Natural killer cell (primary cell): ENCODE results near the gene PDE6A. TPM values are rescaled to one million over a fixed set of nuclear protein-coding genes. Genes with fewer than 3 reads are reported as not detected.

Experiments
- ATAC-seq, 3 donors: fragments of 150-1000 bp in 2 of 3; fragments of 200-7000 bp in 1 of 3; cut with Tn5 transposase; 1 replicate in 1 of 3; 2 replicates in 2 of 3; pipeline ENCODE4 v1.10.0; 2021; ENCODE audit warnings: mild to moderate bottlenecking in 2 of 3, moderate library complexity in 2 of 3
- DNase-seq, 2 donors: peaks; one replicate each; pipeline versions ENCODE4 v3.0.0 to v3.0.0-alpha.2; 2013 to 2021; ENCODE audit warnings: mixed read lengths in 1 of 2
- H3K27ac ChIP-seq: one replicate; pipeline ENCODE4 v1.5.1; 2013; ENCODE audit warnings: mild to moderate bottlenecking, low read length
- H3K27me3 ChIP-seq: one replicate; pipeline ENCODE4 v1.6.1; 2013; ENCODE audit warnings: low read length; ENCODE audit not compliant: control insufficient read depth, insufficient read depth
- H3K36me3 ChIP-seq: one replicate; pipeline ENCODE4 v1.6.1; 2013; ENCODE audit warnings: low read length; ENCODE audit not compliant: control insufficient read depth, insufficient read depth
- H3K4me1 ChIP-seq: one replicate; pipeline ENCODE4 v1.6.1; 2013; ENCODE audit warnings: low read length; ENCODE audit not compliant: control insufficient read depth, insufficient read depth
- H3K4me3 ChIP-seq: one replicate; pipeline ENCODE4 v1.5.1; 2013; ENCODE audit warnings: low read length
- H3K9me3 ChIP-seq: one replicate; pipeline ENCODE4 v1.6.1; 2013; ENCODE audit warnings: low read length; ENCODE audit not compliant: control insufficient read depth, insufficient read depth
- H3K27ac Mint-ChIP-seq, 2 donors: one replicate each; pipeline ENCODE4 v1.8.0; 2022; ENCODE audit warnings: mild to moderate bottlenecking in 2 of 2, mixed read lengths in 2 of 2, moderate library complexity in 1 of 2
- H3K27me3 Mint-ChIP-seq, 2 donors: one replicate each; pipeline ENCODE4 v1.8.0; 2022; ENCODE audit warnings: low read depth in 2 of 2, mixed read lengths in 2 of 2
- H3K36me3 Mint-ChIP-seq: one replicate; pipeline ENCODE4 v1.8.0; 2022; ENCODE audit warnings: mixed read lengths
- H3K4me1 Mint-ChIP-seq, 2 donors: one replicate each; pipeline ENCODE4 v1.8.0; 2022; ENCODE audit warnings: mixed read lengths in 2 of 2
- H3K4me3 Mint-ChIP-seq: one replicate; pipeline ENCODE4 v1.8.0; 2022; ENCODE audit warnings: mild to moderate bottlenecking, moderate library complexity, mixed read lengths
- H3K9me3 Mint-ChIP-seq, 2 donors: one replicate each; pipeline ENCODE4 v1.8.0; 2022; ENCODE audit warnings: mixed read lengths in 2 of 2
- WGBS: methylation state at CpG from one replicate; pipeline ENCODE4 v1.1.7; 2013; ENCODE audit warnings: missing lambda C conversion rate; ENCODE audit not compliant: insufficient coverage; 5-methylcytosine and 5-hydroxymethylcytosine counted together
- intact Hi-C: fragments of 100-400 bp; cut with micrococcal nuclease; formaldehyde crosslinking; loops from one replicate; pipeline ENCODE4 v1.14.2; 2022
- total RNA-seq, 4 donors: library from RNA; stranded (reverse); fragments of 120-200 nt in 1 of 4; gene quantifications; one replicate each; pipeline versions ENCODE4 v1.2.3 to v1.2.4, GENCODE V29; 2013 to 2022
- TF ChIP-seq, protein P1 (sequence below): fragments of 200-600 bp; IDR thresholded peaks from one replicate; pipeline ENCODE4 v1.8.0; 2022; ENCODE audit warnings: antibody characterized with exemption

The PDE6A gene
- total RNA-seq, 3 donors from 2014 or later (not counting 1 experiment from before 2014, with no cell fraction given), result not detected

DNA sequence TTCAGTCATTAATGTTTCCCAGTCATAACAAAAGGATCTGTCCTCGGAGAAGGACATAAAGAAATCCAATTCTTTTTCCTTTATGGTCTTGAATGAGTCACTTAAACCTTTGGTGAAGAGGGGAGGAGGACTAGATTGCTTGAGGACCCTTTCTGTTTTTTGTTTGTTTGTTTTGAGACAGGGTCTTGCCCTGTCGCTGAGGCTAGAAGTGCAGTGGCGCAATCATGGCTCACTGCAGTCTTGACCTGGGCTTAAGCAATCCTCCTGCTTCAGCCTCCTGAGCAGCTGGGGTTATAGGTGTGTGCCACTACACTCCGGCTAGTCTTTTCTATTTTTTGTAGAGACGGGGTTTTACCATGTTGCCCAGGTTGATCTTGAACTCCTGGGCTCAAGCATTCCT lies 43.5 kb upstream of the PDE6A start:
- H3K27me3 ChIP-seq, result no peaks in the 10 kb centered on the region
- TF ChIP-seq, protein P1, sequence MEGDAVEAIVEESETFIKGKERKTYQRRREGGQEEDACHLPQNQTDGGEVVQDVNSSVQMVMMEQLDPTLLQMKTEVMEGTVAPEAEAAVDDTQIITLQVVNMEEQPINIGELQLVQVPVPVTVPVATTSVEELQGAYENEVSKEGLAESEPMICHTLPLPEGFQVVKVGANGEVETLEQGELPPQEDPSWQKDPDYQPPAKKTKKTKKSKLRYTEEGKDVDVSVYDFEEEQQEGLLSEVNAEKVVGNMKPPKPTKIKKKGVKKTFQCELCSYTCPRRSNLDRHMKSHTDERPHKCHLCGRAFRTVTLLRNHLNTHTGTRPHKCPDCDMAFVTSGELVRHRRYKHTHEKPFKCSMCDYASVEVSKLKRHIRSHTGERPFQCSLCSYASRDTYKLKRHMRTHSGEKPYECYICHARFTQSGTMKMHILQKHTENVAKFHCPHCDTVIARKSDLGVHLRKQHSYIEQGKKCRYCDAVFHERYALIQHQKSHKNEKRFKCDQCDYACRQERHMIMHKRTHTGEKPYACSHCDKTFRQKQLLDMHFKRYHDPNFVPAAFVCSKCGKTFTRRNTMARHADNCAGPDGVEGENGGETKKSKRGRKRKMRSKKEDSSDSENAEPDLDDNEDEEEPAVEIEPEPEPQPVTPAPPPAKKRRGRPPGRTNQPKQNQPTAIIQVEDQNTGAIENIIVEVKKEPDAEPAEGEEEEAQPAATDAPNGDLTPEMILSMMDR, result no peak
- no peak overlapping the region for H3K4me3 ChIP-seq
- ATAC-seq (no peak), DNase-seq (no peak)
- Mint-ChIP-seq H3K9me3 (no peaks in the 10 kb centered on the region), H3K4me3 (no peak overlapping the region), H3K27me3 (no peaks in the 10 kb centered on the region), H3K36me3 (no peaks in the 10 kb centered on the region), H3K4me1 (no peaks in the 10 kb centered on the region), H3K27ac (no peak overlapping the region)
- over 99% methylated on average over 5 of the region's 5 CpGs for WGBS
- no peaks in the 10 kb centered on the region for H3K36me3 ChIP-seq
- no peak overlapping the region for H3K27ac ChIP-seq
- H3K9me3 ChIP-seq, result no peaks in the 10 kb centered on the region
- H3K4me1 ChIP-seq, result no peaks in the 10 kb centered on the region
- intact Hi-C loops, result no loop called here

DNA sequence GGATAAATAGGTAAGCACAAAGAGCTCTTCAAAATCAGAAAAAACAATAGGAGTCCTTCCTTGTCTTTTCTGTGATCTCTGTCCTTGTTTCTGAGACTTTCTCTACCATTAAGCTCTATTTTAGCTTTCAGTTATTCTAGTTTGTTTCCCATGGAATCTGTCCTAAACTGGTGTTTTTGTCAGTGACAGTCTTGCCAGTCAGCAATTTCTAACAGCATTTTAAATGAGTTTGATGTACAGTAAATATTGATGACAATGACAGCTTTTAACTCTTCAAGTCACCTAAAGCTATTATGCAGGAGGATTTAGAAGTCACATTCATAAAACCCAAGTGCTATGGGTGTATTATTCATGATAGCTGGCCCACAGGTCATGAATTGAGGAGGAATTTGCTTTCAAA lies 37.9 kb upstream of the PDE6A start:
- no peak overlapping the region for H3K4me3 ChIP-seq
- Mint-ChIP-seq H3K4me3 (no peak overlapping the region), H3K4me1 (no peaks in the 10 kb centered on the region), H3K27me3 (no peaks in the 10 kb centered on the region), H3K36me3 (peaks cover 16% of the 10 kb centered on the region), H3K27ac (no peak overlapping the region), H3K9me3 (no peaks in the 10 kb centered on the region)
- H3K27me3 ChIP-seq, result no peaks in the 10 kb centered on the region
- H3K36me3 ChIP-seq, result peaks cover 30% of the 10 kb centered on the region
- no peak overlapping the region for H3K27ac ChIP-seq
- H3K4me1 ChIP-seq, result no peaks in the 10 kb centered on the region
- DNase-seq (no peak), ATAC-seq (no peak)
- no peaks in the 10 kb centered on the region for H3K9me3 ChIP-seq
- TF ChIP-seq, protein P1, result no peak
- intact Hi-C loops, result no loop called here

DNA sequence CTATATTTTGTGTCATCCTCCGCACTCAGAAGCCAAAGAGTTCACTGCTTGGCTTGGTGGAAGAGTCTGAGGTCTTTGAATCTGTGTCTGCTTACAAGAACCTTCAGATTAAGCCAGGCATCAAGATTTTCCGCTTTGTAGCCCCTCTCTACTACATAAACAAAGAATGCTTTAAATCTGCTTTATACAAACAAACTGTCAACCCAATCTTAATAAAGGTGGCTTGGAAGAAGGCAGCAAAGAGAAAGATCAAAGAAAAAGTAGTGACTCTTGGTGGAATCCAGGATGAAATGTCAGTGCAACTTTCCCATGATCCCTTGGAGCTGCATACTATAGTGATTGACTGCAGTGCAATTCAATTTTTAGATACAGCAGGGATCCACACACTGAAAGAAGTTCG lies 36.6 kb upstream of the PDE6A start:
- Histone ChIP-seq H3K36me3 (peaks cover 32% of the 10 kb centered on the region), H3K27me3 (no peaks in the 10 kb centered on the region), H3K4me3 (no peak overlapping the region), H3K4me1 (no peaks in the 10 kb centered on the region), H3K9me3 (no peaks in the 10 kb centered on the region), H3K27ac (no peak overlapping the region)
- ATAC-seq, result no peak
- intact Hi-C loops, result no loop called here
- Mint-ChIP-seq H3K4me1 (no peaks in the 10 kb centered on the region), H3K36me3 (peaks cover 16% of the 10 kb centered on the region), H3K27me3 (no peaks in the 10 kb centered on the region), H3K27ac (no peak overlapping the region), H3K4me3 (no peak overlapping the region), H3K9me3 (no peaks in the 10 kb centered on the region)
- TF ChIP-seq, protein P1, result no peak
- WGBS, result 90% methylated on average over 2 of the region's 3 CpGs
- no peak for DNase-seq

DNA sequence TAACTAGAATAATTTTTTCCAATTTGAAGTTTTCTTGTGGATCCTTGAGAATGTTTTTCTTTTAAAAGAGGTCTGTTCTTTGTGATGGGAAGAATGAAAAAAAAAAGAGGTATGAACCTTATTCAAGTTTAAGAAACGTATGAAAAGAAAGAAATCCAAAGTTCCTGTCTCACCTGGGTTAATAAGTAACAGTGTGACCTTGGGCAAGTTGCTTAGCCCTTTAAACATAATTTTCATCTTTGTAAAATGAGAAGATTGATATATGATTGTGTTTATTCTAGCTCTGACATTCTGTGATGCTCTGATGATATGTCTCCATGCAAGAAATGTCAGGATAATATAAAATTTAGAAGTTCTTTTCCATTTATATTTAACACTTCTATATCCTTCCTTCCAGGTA lies 35.3 kb upstream of the PDE6A start:
- Mint-ChIP-seq H3K27me3 (no peaks in the 10 kb centered on the region), H3K27ac (no peak overlapping the region), H3K4me3 (no peak overlapping the region), H3K4me1 (peaks cover 0 to 4% of the 10 kb centered on the region in 2 donors), H3K9me3 (no peaks in the 10 kb centered on the region), H3K36me3 (peaks cover 16% of the 10 kb centered on the region)
- no peaks in the 10 kb centered on the region for H3K4me1 ChIP-seq
- H3K27ac ChIP-seq, result no peak overlapping the region
- peaks cover 32% of the 10 kb centered on the region for H3K36me3 ChIP-seq
- TF ChIP-seq, protein P1, result no peak
- H3K4me3 ChIP-seq, result no peak overlapping the region
- DNase-seq (no peak), ATAC-seq (no peak)
- no peaks in the 10 kb centered on the region for H3K9me3 ChIP-seq
- WGBS, result 88% methylated on average over 1 of the region's 1 CpG
- H3K27me3 ChIP-seq, result no peaks in the 10 kb centered on the region
- intact Hi-C loops, result no loop called here
